ENCODE results near the gene CR1. TPM values are rescaled to one million over a fixed set of nuclear protein-coding genes. Genes with fewer than 3 reads are reported as not detected.

CR1 gene
- total and polyA plus RNA-seq, 2 experiments from 2014 or later, result 0.65 to 0.76 TPM

GRCh38 chr1:207631137-207631536, 135.2 kb downstream of the CR1 start (continued):
- no peak for TF ChIP-seq ZNF462 (CRISPR knock-in tag; IDR thresholded peaks at IDR 0.05)
- TF ChIP-seq CREB1 (CRISPR knock-in tag; IDR thresholded peaks at IDR 0.05; ENCODE audit: low read depth), result no peak
- no peak for TF ChIP-seq ETS1 (IDR thresholded peaks at IDR 0.05)
- no peak for TF ChIP-seq EZH2phosphoT487 (IDR thresholded peaks at IDR 0.05; ENCODE audit: unreplicated experiment)
- no peak for TF ChIP-seq EZH2 (IDR thresholded peaks at IDR 0.05; ENCODE audit: low read depth, unreplicated experiment)
- no peak for TF ChIP-seq POLR2AphosphoS5 (IDR thresholded peaks at IDR 0.05; ENCODE audit: low read depth)
- no peak for TF ChIP-seq CTCF (conservative IDR thresholded peaks at IDR 0.05; ENCODE audit: low read depth in 2 of 2)
- no peak for TF ChIP-seq ZNF114 (CRISPR knock-in tag; IDR thresholded peaks at IDR 0.05)

Measured in GM23338 (cell line).